SK-N-SH treated with all-trans-retinoic acid at 6 μM for 48 hours (cell line): ENCODE data around the gene ST6GALNAC3.

Source experiments
- ATAC-seq: fragments of 200-7000 bp; cut with Tn5 transposase; 3 replicates; pipeline ENCODE4 v1.9.1; 2020; ENCODE audit warnings: mild to moderate bottlenecking, moderate library complexity
- ARNTL ChIP-seq: fragments of 450-650 bp; formaldehyde crosslinking; IDR thresholded peaks from 2 replicates; pipeline ENCODE4 v1.5.0; 2020; ENCODE audit warnings: low read depth, mild to moderate bottlenecking, moderate library complexity, borderline replicate concordance
- BACH2 ChIP-seq: fragments of 250-450 bp; sonication (Bioruptor Pico); IDR thresholded peaks from 2 replicates; pipeline ENCODE4 v1.9.0; 2021; ENCODE audit warnings: mild to moderate bottlenecking, borderline replicate concordance
- CSDC2 ChIP-seq: fragments of 250-450 bp; sonication (Bioruptor Pico); IDR thresholded peaks from 2 replicates; pipeline ENCODE4 v1.5.0; 2020; ENCODE audit warnings: mild to moderate bottlenecking, moderate library complexity
- ESRRG ChIP-seq: fragments of 250-450 bp; sonication (Bioruptor Pico); IDR thresholded peaks from 2 replicates; pipeline ENCODE4 v1.6.1; 2021; ENCODE audit warnings: mild to moderate bottlenecking
- GLIS3 ChIP-seq: fragments of 250-450 bp; sonication (Bioruptor Pico); IDR thresholded peaks from 2 replicates; pipeline ENCODE4 v1.5.0; 2020; ENCODE audit warnings: mild to moderate bottlenecking, moderate library complexity
- ISL1 ChIP-seq: fragments of 250-450 bp; sonication (Bioruptor Pico); IDR thresholded peaks from 2 replicates; pipeline ENCODE4 v2.1.2; 2022; ENCODE audit warnings: mild to moderate bottlenecking, moderate library complexity
- OSR1 ChIP-seq: fragments of 250-450 bp; sonication (Bioruptor Pico); IDR thresholded peaks from 2 replicates; pipeline ENCODE4 v1.8.0; 2022; ENCODE audit warnings: moderate library complexity, mild to moderate bottlenecking, inconsistent platforms
- RARB ChIP-seq: fragments of 250-450 bp; sonication (Bioruptor Pico); IDR thresholded peaks from 2 replicates; pipeline ENCODE4 v1.8.0; 2021; ENCODE audit warnings: mild to moderate bottlenecking, moderate library complexity
- SNAI2 ChIP-seq: fragments of 250-450 bp; sonication (Bioruptor Pico); IDR thresholded peaks from 2 replicates; pipeline ENCODE4 v1.5.0; 2020; ENCODE audit warnings: mild to moderate bottlenecking, moderate library complexity
- TCF4 ChIP-seq: fragments of 250-450 bp; sonication (Bioruptor Pico); IDR thresholded peaks from 2 replicates; pipeline ENCODE4 v1.8.0; 2021; ENCODE audit warnings: mild to moderate bottlenecking, moderate library complexity, borderline replicate concordance
- TOX ChIP-seq: fragments of 250-450 bp; sonication (Bioruptor Pico); IDR thresholded peaks from 2 replicates; pipeline ENCODE4 v1.8.0; 2021; ENCODE audit warnings: mild to moderate bottlenecking, moderate library complexity, borderline replicate concordance
- ZFP3 ChIP-seq: fragments of 250-450 bp; sonication (Bioruptor Pico); IDR thresholded peaks from 2 replicates; pipeline ENCODE4 v1.5.0; 2020; ENCODE audit warnings: mild to moderate bottlenecking, moderate library complexity
- ZNF70 ChIP-seq: fragments of 450-650 bp; formaldehyde crosslinking; IDR thresholded peaks from 2 replicates; pipeline ENCODE4 v1.5.0; 2020; ENCODE audit warnings: mild to moderate bottlenecking, moderate library complexity
- ZNF8 ChIP-seq: fragments of 450-650 bp; formaldehyde crosslinking; IDR thresholded peaks from 2 replicates; pipeline ENCODE4 v1.5.0; 2020; ENCODE audit warnings: mild to moderate bottlenecking, moderate library complexity
- TF ChIP-seq, protein P1 (sequence below): fragments of 250-450 bp; sonication (Bioruptor Pico); IDR thresholded peaks from 2 replicates; pipeline ENCODE4 v1.5.1; 2020; ENCODE audit warnings: low read depth, mild to moderate bottlenecking, moderate library complexity
- TF ChIP-seq, protein P2 (sequence below): fragments of 250-450 bp; sonication (Bioruptor Pico); IDR thresholded peaks from 2 replicates; pipeline ENCODE4 v1.8.0; 2020; ENCODE audit warnings: mild to moderate bottlenecking, moderate library complexity, borderline replicate concordance
- TF ChIP-seq, protein P3 (sequence below): fragments of 250-450 bp; sonication (Bioruptor Pico); IDR thresholded peaks from 2 replicates; pipeline ENCODE4 v1.5.1; 2021; ENCODE audit warnings: mild to moderate bottlenecking, moderate library complexity
- TF ChIP-seq, protein P4 (sequence below): fragments of 250-450 bp; sonication (Bioruptor Pico); IDR thresholded peaks from 2 replicates; pipeline ENCODE4 v1.8.0; 2021; ENCODE audit warnings: low read depth, mild to moderate bottlenecking, moderate library complexity, borderline replicate concordance

Gene ST6GALNAC3

DNA sequence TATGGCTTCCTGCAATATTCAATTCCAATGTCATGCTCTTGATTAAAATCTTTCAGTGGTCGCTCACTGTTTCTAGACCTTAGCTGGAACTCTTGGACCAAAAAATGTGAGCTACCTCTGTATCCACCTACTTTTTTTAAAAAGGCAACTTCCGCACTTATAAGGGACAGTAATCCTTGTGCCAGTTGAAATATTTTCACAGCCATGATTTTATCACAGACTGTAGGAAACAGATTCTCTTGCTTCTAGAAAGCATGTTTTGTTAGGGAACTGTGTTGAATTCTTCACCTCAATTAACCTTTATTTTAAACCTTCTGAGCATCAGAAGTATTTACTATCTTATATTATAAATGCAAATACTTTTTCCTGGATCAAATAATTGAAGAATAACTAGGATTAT, 496.7 kb downstream of the ST6GALNAC3 start (continued):
- TF ChIP-seq, protein P1, sequence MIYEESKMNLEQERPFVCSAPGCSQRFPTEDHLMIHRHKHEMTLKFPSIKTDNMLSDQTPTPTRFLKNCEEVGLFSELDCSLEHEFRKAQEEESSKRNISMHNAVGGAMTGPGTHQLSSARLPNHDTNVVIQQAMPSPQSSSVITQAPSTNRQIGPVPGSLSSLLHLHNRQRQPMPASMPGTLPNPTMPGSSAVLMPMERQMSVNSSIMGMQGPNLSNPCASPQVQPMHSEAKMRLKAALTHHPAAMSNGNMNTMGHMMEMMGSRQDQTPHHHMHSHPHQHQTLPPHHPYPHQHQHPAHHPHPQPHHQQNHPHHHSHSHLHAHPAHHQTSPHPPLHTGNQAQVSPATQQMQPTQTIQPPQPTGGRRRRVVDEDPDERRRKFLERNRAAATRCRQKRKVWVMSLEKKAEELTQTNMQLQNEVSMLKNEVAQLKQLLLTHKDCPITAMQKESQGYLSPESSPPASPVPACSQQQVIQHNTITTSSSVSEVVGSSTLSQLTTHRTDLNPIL (CRISPR knock-in tag), result no peak
- TF ChIP-seq, protein P2, sequence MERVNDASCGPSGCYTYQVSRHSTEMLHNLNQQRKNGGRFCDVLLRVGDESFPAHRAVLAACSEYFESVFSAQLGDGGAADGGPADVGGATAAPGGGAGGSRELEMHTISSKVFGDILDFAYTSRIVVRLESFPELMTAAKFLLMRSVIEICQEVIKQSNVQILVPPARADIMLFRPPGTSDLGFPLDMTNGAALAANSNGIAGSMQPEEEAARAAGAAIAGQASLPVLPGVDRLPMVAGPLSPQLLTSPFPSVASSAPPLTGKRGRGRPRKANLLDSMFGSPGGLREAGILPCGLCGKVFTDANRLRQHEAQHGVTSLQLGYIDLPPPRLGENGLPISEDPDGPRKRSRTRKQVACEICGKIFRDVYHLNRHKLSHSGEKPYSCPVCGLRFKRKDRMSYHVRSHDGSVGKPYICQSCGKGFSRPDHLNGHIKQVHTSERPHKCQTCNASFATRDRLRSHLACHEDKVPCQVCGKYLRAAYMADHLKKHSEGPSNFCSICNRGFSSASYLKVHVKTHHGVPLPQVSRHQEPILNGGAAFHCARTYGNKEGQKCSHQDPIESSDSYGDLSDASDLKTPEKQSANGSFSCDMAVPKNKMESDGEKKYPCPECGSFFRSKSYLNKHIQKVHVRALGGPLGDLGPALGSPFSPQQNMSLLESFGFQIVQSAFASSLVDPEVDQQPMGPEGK, result no peak
- TF ChIP-seq CSDC2 (no peak), ARNTL (CRISPR knock-in tag) (no peak), BACH2 (CRISPR knock-in tag) (no peak), GLIS3 (CRISPR knock-in tag) (no peak), ZNF70 (CRISPR knock-in tag) (no peak), OSR1 (CRISPR knock-in tag) (no peak)
- TF ChIP-seq, protein P3, sequence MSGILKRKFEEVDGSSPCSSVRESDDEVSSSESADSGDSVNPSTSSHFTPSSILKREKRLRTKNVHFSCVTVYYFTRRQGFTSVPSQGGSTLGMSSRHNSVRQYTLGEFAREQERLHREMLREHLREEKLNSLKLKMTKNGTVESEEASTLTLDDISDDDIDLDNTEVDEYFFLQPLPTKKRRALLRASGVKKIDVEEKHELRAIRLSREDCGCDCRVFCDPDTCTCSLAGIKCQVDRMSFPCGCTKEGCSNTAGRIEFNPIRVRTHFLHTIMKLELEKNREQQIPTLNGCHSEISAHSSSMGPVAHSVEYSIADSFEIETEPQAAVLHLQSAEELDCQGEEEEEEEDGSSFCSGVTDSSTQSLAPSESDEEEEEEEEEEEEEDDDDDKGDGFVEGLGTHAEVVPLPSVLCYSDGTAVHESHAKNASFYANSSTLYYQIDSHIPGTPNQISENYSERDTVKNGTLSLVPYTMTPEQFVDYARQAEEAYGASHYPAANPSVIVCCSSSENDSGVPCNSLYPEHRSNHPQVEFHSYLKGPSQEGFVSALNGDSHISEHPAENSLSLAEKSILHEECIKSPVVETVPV (CRISPR knock-in tag), result no peak

DNA sequence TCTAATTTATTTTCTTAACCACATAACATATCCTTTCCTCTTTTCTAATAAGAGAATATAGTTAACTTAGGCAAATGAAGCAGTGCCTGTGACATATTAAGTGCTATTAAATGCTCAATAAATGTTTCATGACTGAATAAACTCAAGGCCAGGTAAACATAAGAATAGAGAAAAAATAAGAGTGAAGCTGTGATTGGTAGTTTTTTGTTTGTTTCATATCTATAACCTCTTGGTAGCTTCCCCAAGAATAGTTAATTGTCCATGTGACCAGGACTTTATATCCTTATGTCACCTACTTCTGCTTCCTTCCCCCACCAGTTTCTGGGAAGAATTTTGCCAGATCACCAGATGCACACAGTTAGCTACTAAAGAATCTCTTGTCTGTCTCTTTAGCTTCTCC, 497.7 kb downstream of the ST6GALNAC3 start:
- no peak for ATAC-seq
- TF ChIP-seq OSR1 (CRISPR knock-in tag) (no peak), ZFP3 (CRISPR knock-in tag) (no peak), RARB (CRISPR knock-in tag) (no peak), SNAI2 (CRISPR knock-in tag) (no peak)
- TF ChIP-seq, protein P2, result no peak
- TF ChIP-seq, all 23 proteins: peak for 0

DNA sequence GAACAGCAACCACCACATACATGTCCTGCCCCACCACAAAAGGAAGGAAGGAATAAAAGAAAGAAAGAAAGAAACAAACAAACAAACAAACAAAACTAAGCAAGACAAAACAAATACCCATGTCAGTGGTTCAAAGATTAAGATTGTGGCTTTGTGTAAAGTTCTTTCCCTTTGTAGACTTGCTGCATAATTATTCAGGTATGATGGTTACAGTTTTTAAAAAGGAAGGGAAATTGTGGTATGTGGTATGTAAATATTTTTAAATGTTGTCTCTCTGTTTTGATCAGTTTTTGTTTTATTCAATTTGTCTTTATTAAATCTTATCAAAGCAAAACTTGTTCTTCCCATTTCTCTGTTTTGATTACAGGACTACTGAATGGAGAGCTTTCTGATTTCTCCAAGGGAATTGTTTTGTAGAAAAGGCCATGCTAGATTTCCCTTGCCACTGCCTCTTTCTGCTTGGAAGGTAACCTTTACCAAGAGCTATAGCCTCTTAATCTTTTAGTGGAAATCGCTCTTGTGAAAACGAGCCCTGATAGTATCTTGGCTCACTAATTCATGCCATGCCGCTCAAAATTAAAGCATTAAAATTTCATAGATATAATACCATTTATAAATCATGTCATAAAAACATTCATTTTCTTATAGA, 502.5 kb downstream of the ST6GALNAC3 start:
- TF ChIP-seq, protein P2, result no peak
- TF ChIP-seq TOX (CRISPR knock-in tag) (no peak), OSR1 (CRISPR knock-in tag) (no peak), ARNTL (CRISPR knock-in tag) (no peak)
- ATAC-seq, result no peak

DNA sequence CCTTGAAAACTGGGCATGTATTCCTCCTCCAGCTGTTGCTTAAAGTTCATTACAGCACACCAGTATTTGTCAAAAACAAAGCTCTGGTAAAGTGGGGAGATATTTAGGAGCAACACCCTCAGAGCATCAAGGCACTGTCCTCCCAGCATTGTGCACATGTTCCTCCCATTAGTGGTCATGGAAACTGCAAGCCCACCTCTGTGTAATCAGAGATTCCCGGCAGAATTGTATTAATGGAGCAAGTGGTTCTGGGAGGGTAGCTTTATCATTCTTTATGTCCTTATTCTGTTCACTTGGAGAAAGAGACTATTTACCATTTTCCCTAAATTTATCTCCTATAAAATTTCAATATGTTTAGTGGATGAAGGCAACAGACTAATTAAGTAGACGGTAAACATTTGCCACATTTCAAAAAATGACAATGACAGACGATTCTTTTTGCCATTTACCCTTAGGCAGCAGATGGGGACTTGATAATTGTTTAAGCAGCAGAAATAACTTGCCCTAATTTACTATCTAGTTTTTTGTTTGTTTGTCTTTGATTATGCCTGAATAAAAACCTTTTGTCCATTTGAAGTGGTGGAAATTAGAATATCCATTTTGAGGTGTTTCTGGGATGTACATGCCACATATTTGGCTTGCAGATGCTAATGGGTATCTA, 503.1 kb downstream of the ST6GALNAC3 start:
- ATAC-seq, result no peak; the same call in 2 of the 3 replicates
- TF ChIP-seq TCF4 (peak; percentile 38), ISL1 (CRISPR knock-in tag) (no peak), ZFP3 (CRISPR knock-in tag) (no peak), ZNF8 (CRISPR knock-in tag) (no peak), ESRRG (CRISPR knock-in tag) (no peak), OSR1 (CRISPR knock-in tag) (no peak)
- TF ChIP-seq, protein P3 (CRISPR knock-in tag), result no peak
- TF ChIP-seq, protein P4, sequence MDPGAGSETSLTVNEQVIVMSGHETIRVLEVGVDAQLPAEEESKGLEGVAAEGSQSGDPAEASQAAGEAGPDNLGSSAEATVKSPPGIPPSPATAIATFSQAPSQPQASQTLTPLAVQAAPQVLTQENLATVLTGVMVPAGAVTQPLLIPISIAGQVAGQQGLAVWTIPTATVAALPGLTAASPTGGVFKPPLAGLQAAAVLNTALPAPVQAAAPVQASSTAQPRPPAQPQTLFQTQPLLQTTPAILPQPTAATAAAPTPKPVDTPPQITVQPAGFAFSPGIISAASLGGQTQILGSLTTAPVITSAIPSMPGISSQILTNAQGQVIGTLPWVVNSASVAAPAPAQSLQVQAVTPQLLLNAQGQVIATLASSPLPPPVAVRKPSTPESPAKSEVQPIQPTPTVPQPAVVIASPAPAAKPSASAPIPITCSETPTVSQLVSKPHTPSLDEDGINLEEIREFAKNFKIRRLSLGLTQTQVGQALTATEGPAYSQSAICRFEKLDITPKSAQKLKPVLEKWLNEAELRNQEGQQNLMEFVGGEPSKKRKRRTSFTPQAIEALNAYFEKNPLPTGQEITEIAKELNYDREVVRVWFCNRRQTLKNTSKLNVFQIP (CRISPR knock-in tag), result no peak
